PFSK-1 (cell line): ENCODE data around the gene PEMT.

Experiments
- POLR2AphosphoS5 ChIP-seq: IDR thresholded peaks from 2 replicates; pipeline ENCODE4 v1.6.1; 2012; ENCODE audit warnings: low read depth, mild to moderate bottlenecking, control low read depth, low read length, moderate library complexity
- REST ChIP-seq, 2 experiments: IDR thresholded peaks; 2 replicates each; pipeline versions ENCODE4 v1.6.1 to v1.8.0; 2011 to 2012; ENCODE audit warnings: low read depth in 2 of 2, low read length in 2 of 2, control low read depth in 1 of 2, inconsistent platforms in 1 of 2, mild to moderate bottlenecking in 1 of 2, moderate library complexity in 1 of 2; ENCODE audit not compliant: insufficient read depth in 1 of 2

GRCh38 chr17:17552351-17553216, 38.9 kb downstream of the PEMT start:
- no peak for TF ChIP-seq REST (IDR thresholded peaks at IDR 0.05; ENCODE audit: insufficient read depth in 1 of 2, low read depth in 2 of 2, low read length in 2 of 2)
- no peak for TF ChIP-seq POLR2AphosphoS5
